Measurements from ENCODE around the gene THRA. TPM values are rescaled to one million over a fixed set of nuclear protein-coding genes. Genes with fewer than 3 reads are reported as not detected.
A peak's percentile ranks its signal among the peaks of the same experiment; 100 is the strongest.
"Not testable (repeated sequence)": the region's sequence is repeated elsewhere in the genome, so short reads cannot be mapped to it uniquely, and the experiment has no call there.

THRA gene
- polyA plus RNA-seq, 1 donor, result 61.7 TPM

- Histone ChIP-seq H3K27me3 (ENCODE audit: control insufficient read depth, insufficient read depth, low read length) (no peaks in the 10 kb centered on the region), H3K36me3 (ENCODE audit: control insufficient read depth, insufficient read depth, low read length) (peaks cover 33% of the 10 kb centered on the region), H3K27ac (ENCODE audit: low read length) (peak overlapping the region; percentile 100), H3K4me3 (ENCODE audit: low read length) (peak overlapping the region; percentile 78), H3K9me3 (ENCODE audit: control insufficient read depth, low read depth, low read length) (no peaks in the 10 kb centered on the region), H3K4me1 (ENCODE audit: control insufficient read depth, insufficient read depth, low read length) (peaks cover 24% of the 10 kb centered on the region)
- no peak for DNase-seq
- 37% methylated on average over 5 of the region's 14 CpGs for WGBS (ENCODE audit: insufficient coverage, low lambda C conversion rate)
These were observed 76.8 kb downstream of the THRA start for GRCh38 chr17:40139566-40140058.

- H3K27me3 ChIP-seq (ENCODE audit: control insufficient read depth, insufficient read depth, low read length); H3K4me3 ChIP-seq (ENCODE audit: low read length); DNase-seq; H3K27ac ChIP-seq (ENCODE audit: low read length); H3K9me3 ChIP-seq (ENCODE audit: control insufficient read depth, low read depth, low read length): not testable (repeated sequence)
- H3K4me1 ChIP-seq (ENCODE audit: control insufficient read depth, insufficient read depth, low read length), result peaks cover 17% of the 10 kb centered on the region
- WGBS (ENCODE audit: insufficient coverage, low lambda C conversion rate), result no CpG with 5 or more reads among the region's 3 CpGs
- H3K36me3 ChIP-seq (ENCODE audit: control insufficient read depth, insufficient read depth, low read length), result peaks cover 31% of the 10 kb centered on the region
These were observed 80.4 kb downstream of the THRA start for GRCh38 chr17:40143166-40143565.

Other genes starting within 250 kb of the THRA start
- gene IKZF3, start 198.7 kb upstream of the THRA start, polyA plus RNA-seq, result 2.4 TPM
- gene ZPBP2, start 194.8 kb upstream of the THRA start, polyA plus RNA-seq, result 0.03 TPM
- gene GSDMB, start 144.3 kb upstream of the THRA start, polyA plus RNA-seq, result 59.7 TPM
- 69.6 TPM for gene ORMDL3, start 135.4 kb upstream of the THRA start, polyA plus RNA-seq
- gene LRRC3C, start 135.2 kb upstream of the THRA start, polyA plus RNA-seq, result not detected
- 0.24 TPM for gene GSDMA, start 100.0 kb upstream of the THRA start, polyA plus RNA-seq
- 73.3 TPM for gene PSMD3, start 82.2 kb upstream of the THRA start, polyA plus RNA-seq
- gene CSF3, start 47.5 kb upstream of the THRA start, polyA plus RNA-seq, result not detected
- gene MED24, start 8.6 kb upstream of the THRA start, polyA plus RNA-seq, result 77.3 TPM
- 2.5 TPM for gene NR1D1, start 37.6 kb downstream of the THRA start, polyA plus RNA-seq
- 130 TPM for gene MSL1, start 59.0 kb downstream of the THRA start, polyA plus RNA-seq
- gene CASC3, start 77.6 kb downstream of the THRA start, polyA plus RNA-seq, result 66.4 TPM
- 15.0 TPM for gene RAPGEFL1, start 114.5 kb downstream of the THRA start, polyA plus RNA-seq
- gene WIPF2, start 156.3 kb downstream of the THRA start, polyA plus RNA-seq, result 24.5 TPM
- 11.8 TPM for gene CDC6, start 224.9 kb downstream of the THRA start, polyA plus RNA-seq
- 47.0 TPM for gene RARA, start 246.2 kb downstream of the THRA start, polyA plus RNA-seq

Measured in large intestine (tissue), 3 donors.